ENCODE measurements around the gene B3GAT2.
"Not testable (repeated sequence)": the region's sequence is repeated elsewhere in the genome, so short reads cannot be mapped to it uniquely, and the experiment has no call there.

Gene B3GAT2

DNA sequence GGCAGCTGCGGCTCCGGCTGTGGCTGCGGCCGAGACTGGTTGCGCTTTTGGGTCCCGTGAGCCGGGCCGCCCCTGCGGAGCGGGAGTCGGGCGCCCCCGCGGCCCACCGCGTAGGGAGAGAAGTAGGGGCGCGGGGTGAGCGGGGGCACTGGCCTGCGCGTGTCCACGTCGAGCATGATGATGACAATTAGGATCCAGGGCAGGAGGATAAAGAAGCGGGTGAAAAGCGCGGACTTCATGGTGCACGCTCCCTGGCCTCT is 739 bp downstream of the B3GAT2 start:
- Histone ChIP-seq H3K27me3 (ENCODE audit: low read depth, low read length) (peaks cover 12% of the 10 kb centered on the region), H3K4me3 (ENCODE audit: low read depth in 1 of 2, low read length in 2 of 2) (peak overlapping the region; percentile 18 to 93), H3K4me1 (ENCODE audit: control insufficient read depth in 1 of 2, insufficient read depth in 2 of 2, low read length in 2 of 2) (peaks cover 0 to 21% of the 10 kb centered on the region in 2 donors), H3K9me3 (ENCODE audit: control insufficient read depth in 1 of 2, low read length in 2 of 2) (no peaks in the 10 kb centered on the region), H3K27ac (ENCODE audit: low read length) (no peak overlapping the region), H3K36me3 (ENCODE audit: control insufficient read depth in 1 of 2, insufficient read depth in 2 of 2, low read length in 2 of 2) (no peaks in the 10 kb centered on the region)

DNA sequence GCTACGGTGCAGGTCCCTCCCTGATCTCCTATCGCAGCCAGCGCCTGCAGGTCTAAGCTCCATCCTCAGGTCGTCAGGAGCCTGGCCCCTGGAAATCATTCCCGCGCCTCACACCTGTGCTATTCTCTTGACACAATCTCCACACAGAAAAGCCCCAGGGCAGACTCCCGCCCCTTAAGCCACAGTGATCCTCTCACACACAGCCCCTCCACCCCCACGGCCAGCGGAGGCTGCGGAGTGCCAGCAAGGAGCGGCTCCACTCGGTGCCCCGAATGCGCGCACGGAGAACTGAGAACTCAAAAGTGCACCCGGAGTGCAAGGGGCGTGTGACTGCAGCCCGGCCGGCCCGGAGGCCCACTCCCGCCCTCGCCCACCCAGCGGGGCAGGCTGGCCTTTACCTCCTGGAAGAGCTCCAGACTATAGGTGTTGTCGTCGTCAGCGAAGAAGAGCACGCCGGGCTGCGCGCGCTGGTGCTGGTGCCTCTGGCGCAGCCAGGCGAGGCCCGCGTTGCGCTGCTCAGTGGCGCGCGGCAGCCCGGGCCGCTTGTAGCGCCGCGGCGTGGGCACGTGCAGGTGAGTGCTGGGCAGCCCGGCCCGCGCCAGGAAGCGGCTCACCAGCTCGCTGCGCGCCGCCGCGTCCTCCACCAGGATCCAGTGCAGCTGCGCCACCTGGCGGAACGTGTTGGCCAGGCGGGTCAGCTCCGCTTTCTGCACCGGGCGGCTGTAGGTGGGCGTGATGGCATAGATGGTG is 1.2 kb downstream of the B3GAT2 start:
- no peaks in the 10 kb centered on the region for H3K9me3 ChIP-seq (ENCODE audit: control insufficient read depth in 1 of 2, low read length in 2 of 2)
- peaks cover 0 to 21% of the 10 kb centered on the region in 2 donors for H3K4me1 ChIP-seq (ENCODE audit: control insufficient read depth in 1 of 2, insufficient read depth in 2 of 2, low read length in 2 of 2)
- H3K4me3 ChIP-seq (ENCODE audit: low read depth in 1 of 2, low read length in 2 of 2), result peak overlapping the region; percentile 21 to 93
- H3K27ac ChIP-seq (ENCODE audit: low read length), result no peak overlapping the region
- no peaks in the 10 kb centered on the region for H3K36me3 ChIP-seq (ENCODE audit: control insufficient read depth in 1 of 2, insufficient read depth in 2 of 2, low read length in 2 of 2)
- peaks cover 12% of the 10 kb centered on the region for H3K27me3 ChIP-seq (ENCODE audit: low read depth, low read length)

DNA sequence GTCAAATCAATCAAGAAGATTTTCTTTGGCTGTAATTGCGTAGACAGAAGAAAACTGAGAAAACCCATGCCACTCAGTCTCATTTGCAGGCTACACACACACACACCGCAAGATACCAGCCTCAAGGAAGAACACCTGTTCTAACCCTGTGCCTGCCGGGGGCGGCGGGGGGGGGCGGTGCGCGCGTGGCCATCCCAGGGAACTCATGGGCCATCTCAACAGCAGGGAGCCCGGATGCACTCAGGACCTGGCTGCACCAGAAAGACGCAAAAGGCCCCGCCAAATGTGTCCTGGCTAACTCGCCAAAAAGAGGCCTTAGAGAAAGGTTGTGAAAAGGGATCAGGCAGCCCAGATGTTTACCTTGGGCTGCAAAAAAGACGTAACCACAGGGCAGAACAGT is 2.1 kb downstream of the B3GAT2 start:
- H3K9me3 ChIP-seq (ENCODE audit: control insufficient read depth in 1 of 2, low read length in 2 of 2), result no peaks in the 10 kb centered on the region
- H3K4me3 ChIP-seq (ENCODE audit: low read depth in 1 of 2, low read length in 2 of 2), result no peak overlapping the region
- peaks cover 12% of the 10 kb centered on the region for H3K27me3 ChIP-seq (ENCODE audit: low read depth, low read length)
- H3K27ac ChIP-seq (ENCODE audit: low read length), result no peak overlapping the region
- H3K36me3 ChIP-seq (ENCODE audit: control insufficient read depth in 1 of 2, insufficient read depth in 2 of 2, low read length in 2 of 2), result no peaks in the 10 kb centered on the region
- peaks cover 0 to 21% of the 10 kb centered on the region in 2 donors for H3K4me1 ChIP-seq (ENCODE audit: control insufficient read depth in 1 of 2, insufficient read depth in 2 of 2, low read length in 2 of 2)

DNA sequence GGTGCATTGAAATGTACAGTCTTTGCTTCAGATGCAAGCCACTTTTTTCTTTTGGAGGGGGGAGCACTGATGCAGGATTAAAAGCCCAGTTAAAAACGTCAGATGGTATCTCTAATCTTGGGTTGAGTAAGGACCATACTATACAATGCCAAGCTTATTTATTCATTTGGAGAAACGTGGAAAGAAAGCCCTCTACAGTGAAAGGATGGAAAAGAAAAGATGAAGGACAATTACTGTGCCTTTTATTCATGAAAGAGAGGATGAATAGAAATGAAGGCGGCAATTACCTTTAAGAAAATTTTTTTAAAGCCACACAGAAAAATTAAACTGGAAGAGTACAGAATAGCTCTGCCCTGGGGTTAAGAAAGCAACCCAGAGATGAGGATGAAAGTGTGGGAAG is 2.7 kb downstream of the B3GAT2 start:
- Histone ChIP-seq H3K4me1 (ENCODE audit: control insufficient read depth in 1 of 2, insufficient read depth in 2 of 2, low read length in 2 of 2) (peaks cover 0 to 21% of the 10 kb centered on the region in 2 donors), H3K36me3 (ENCODE audit: control insufficient read depth in 1 of 2, insufficient read depth in 2 of 2, low read length in 2 of 2) (no peaks in the 10 kb centered on the region), H3K9me3 (ENCODE audit: control insufficient read depth in 1 of 2, low read length in 2 of 2) (no peaks in the 10 kb centered on the region), H3K27me3 (ENCODE audit: low read depth, low read length) (peaks cover 12% of the 10 kb centered on the region), H3K4me3 (ENCODE audit: low read depth in 1 of 2, low read length in 2 of 2) (no peak overlapping the region), H3K27ac (ENCODE audit: low read length) (no peak overlapping the region)

DNA sequence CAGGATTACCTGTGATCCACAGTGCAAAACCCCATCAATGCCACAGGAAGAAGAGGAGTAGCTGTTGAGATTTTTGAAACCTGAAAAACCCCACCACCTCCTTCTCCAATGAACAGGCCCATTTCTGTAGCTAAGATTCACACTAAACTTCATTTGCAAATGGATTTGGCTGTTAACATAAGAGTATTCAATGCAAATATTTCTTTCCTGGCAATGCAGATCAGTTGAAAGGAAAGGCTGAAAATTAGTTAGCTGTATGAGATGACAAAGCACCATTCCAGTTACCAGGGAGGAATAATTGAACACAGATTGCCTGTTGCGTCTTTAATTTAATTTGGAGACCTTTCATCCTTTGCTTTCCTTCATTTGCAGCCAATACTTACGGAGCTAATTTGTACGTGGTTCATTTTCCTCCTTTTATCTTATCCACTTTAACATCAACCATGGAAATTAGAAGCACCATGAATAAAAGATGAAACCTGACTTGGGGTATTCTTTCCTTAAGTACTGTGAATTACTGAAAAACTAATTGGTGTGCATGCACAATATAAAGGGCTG is 4.2 kb downstream of the B3GAT2 start:
- H3K36me3 ChIP-seq (ENCODE audit: control insufficient read depth in 1 of 2, insufficient read depth in 2 of 2, low read length in 2 of 2), result no peaks in the 10 kb centered on the region
- H3K9me3 ChIP-seq (ENCODE audit: control insufficient read depth in 1 of 2, low read length in 2 of 2), result no peaks in the 10 kb centered on the region
- peaks cover 12% of the 10 kb centered on the region for H3K27me3 ChIP-seq (ENCODE audit: low read depth, low read length)
- no peak overlapping the region for H3K27ac ChIP-seq (ENCODE audit: low read length)
- peaks cover 0 to 21% of the 10 kb centered on the region in 2 donors for H3K4me1 ChIP-seq (ENCODE audit: control insufficient read depth in 1 of 2, insufficient read depth in 2 of 2, low read length in 2 of 2)
- no peak overlapping the region for H3K4me3 ChIP-seq (ENCODE audit: low read depth in 1 of 2, low read length in 2 of 2)

DNA sequence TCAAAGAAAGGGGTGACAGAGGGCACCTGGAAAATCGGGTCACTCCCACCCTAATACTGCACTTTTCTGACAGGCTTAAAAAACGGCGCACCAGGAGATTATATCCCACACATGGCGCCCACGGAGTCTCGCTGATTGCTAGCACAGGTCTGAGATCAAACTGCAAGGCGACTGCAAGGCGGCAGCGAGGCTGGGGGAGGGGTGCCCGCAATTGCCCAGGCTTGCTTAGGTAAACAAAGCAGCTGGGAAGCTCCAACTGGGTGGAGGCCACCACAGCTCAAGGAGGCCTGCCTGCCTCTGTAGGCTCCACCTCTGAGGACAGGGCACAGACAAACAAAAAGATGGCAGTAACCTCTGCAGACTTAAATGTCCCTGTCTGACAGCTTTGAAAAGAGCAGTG is 12.5 kb downstream of the B3GAT2 start:
- H3K4me1 ChIP-seq (ENCODE audit: control insufficient read depth in 1 of 2, insufficient read depth in 2 of 2, low read length in 2 of 2); H3K9me3 ChIP-seq (ENCODE audit: control insufficient read depth in 1 of 2, low read length in 2 of 2); H3K4me3 ChIP-seq (ENCODE audit: low read depth in 1 of 2, low read length in 2 of 2); H3K27ac ChIP-seq (ENCODE audit: low read length); H3K27me3 ChIP-seq (ENCODE audit: low read depth, low read length); H3K36me3 ChIP-seq (ENCODE audit: control insufficient read depth in 1 of 2, insufficient read depth in 2 of 2, low read length in 2 of 2): not testable (repeated sequence)

DNA sequence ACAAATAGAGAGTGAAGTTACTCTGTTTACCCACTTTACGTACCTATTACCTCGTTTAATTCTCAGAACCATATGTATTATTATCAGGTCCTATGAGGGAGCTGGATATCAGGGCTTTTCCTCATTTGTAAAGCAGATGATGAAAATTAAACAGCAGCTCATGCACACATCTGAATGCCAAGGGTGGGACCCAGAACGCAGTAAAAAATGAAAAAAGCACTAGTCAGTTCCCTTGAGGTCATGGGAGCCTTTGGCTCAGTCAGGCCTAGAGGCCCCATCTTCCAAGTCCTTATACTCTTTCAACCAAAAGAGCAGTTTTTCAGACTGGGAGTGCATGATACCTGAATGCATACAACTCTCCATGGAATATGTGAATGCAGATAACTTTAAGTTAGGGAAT is 23.0 kb downstream of the B3GAT2 start:
- Histone ChIP-seq H3K9me3 (ENCODE audit: control insufficient read depth in 1 of 2, low read length in 2 of 2) (no peaks in the 10 kb centered on the region), H3K4me1 (ENCODE audit: control insufficient read depth in 1 of 2, insufficient read depth in 2 of 2, low read length in 2 of 2) (no peaks in the 10 kb centered on the region), H3K27me3 (ENCODE audit: low read depth, low read length) (no peaks in the 10 kb centered on the region), H3K4me3 (ENCODE audit: low read depth in 1 of 2, low read length in 2 of 2) (no peak overlapping the region), H3K27ac (ENCODE audit: low read length) (no peak overlapping the region), H3K36me3 (ENCODE audit: control insufficient read depth in 1 of 2, insufficient read depth in 2 of 2, low read length in 2 of 2) (no peaks in the 10 kb centered on the region)

DNA sequence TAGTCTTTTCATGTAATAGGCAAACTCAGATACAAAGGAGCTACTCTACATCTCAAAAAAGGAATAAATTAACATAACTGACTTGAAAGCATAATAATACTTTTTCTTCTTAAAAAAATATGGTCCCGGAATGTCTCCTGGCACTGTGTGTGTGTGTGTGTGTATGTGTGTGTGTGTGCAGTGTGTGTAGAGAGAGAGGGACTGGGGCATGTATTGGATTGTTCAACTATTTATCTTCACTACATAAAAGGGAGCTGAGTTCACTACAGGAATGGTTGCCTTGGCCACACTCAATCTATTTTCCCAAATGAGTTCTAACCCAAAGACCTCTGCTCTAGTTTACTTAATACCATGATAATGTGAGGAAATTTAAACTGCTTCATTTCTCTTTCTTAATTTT is 51.1 kb downstream of the B3GAT2 start:
- no peak overlapping the region for H3K4me3 ChIP-seq (ENCODE audit: low read depth in 1 of 2, low read length in 2 of 2)
- H3K27ac ChIP-seq (ENCODE audit: low read length), result no peak overlapping the region
- H3K36me3 ChIP-seq (ENCODE audit: control insufficient read depth in 1 of 2, insufficient read depth in 2 of 2, low read length in 2 of 2), result no peaks in the 10 kb centered on the region
- no peaks in the 10 kb centered on the region for H3K27me3 ChIP-seq (ENCODE audit: low read depth, low read length)
- no peaks in the 10 kb centered on the region for H3K9me3 ChIP-seq (ENCODE audit: control insufficient read depth in 1 of 2, low read length in 2 of 2)
- H3K4me1 ChIP-seq (ENCODE audit: control insufficient read depth in 1 of 2, insufficient read depth in 2 of 2, low read length in 2 of 2), result no peaks in the 10 kb centered on the region

DNA sequence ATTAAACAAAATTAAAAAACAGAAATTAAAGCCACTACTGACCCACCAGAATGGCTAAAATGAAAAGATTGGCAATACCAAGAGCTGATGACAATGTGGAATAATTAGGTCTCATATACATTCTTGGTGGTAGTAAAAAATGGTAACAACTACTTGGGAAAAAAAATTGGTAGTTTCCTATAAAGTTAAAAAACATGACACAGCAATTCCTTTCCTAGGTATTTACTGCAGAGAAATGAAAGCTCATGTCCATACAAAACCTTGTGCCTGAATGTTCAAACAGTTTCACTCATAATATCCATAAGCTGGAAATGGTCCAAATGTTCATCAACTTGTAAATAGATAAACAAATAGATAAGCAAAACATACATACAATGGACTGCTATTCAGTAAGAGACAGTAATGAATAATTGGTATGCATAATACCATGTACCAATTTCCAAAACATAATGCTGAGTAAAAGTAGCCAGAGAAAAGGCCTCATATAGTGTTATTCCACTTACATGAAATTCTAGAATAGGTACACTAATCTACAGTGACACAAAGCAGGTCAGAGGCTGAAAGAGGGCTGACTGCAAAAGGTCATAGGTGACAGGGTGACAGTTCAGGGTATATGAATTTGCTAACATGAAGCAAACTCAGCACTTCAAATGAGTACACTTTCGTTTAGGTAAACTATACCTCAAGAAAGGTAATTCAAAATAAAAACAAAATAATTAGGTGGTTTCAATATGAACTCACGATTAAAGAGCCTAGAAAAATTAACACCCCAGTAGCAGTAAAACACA is 53.0 kb downstream of the B3GAT2 start:
- H3K9me3 ChIP-seq (ENCODE audit: control insufficient read depth in 1 of 2, low read length in 2 of 2), result no peaks in the 10 kb centered on the region
- H3K27me3 ChIP-seq (ENCODE audit: low read depth, low read length), result no peaks in the 10 kb centered on the region
- no peak overlapping the region for H3K4me3 ChIP-seq (ENCODE audit: low read depth in 1 of 2, low read length in 2 of 2)
- H3K4me1 ChIP-seq (ENCODE audit: control insufficient read depth in 1 of 2, insufficient read depth in 2 of 2, low read length in 2 of 2), result no peaks in the 10 kb centered on the region
- H3K27ac ChIP-seq (ENCODE audit: low read length), result no peak overlapping the region
- no peaks in the 10 kb centered on the region for H3K36me3 ChIP-seq (ENCODE audit: control insufficient read depth in 1 of 2, insufficient read depth in 2 of 2, low read length in 2 of 2)

DNA sequence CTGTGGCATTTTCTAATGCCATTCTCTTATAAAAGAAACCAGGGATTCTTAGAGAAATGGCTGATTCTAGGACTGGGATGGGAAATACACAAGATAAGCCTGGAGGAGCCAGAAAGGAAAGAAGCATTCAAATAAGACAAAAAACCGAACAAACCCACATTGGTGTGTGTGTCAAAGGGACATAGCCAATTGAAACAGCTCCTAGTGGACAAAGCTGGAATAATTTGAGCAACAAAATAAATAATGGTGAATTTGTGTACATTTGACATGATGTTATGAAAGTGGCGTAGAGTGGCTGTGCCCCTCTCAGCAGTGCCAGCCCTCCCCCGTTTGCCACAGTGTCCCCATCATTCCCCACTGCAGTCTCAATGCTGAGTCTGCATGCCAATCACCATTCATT is 55.5 kb downstream of the B3GAT2 start:
- no peaks in the 10 kb centered on the region for H3K36me3 ChIP-seq (ENCODE audit: control insufficient read depth in 1 of 2, insufficient read depth in 2 of 2, low read length in 2 of 2)
- H3K27ac ChIP-seq (ENCODE audit: low read length), result no peak overlapping the region
- no peak overlapping the region for H3K4me3 ChIP-seq (ENCODE audit: low read depth in 1 of 2, low read length in 2 of 2)
- H3K27me3 ChIP-seq (ENCODE audit: low read depth, low read length), result no peaks in the 10 kb centered on the region
- no peaks in the 10 kb centered on the region for H3K4me1 ChIP-seq (ENCODE audit: control insufficient read depth in 1 of 2, insufficient read depth in 2 of 2, low read length in 2 of 2)
- H3K9me3 ChIP-seq (ENCODE audit: control insufficient read depth in 1 of 2, low read length in 2 of 2), result no peaks in the 10 kb centered on the region

DNA sequence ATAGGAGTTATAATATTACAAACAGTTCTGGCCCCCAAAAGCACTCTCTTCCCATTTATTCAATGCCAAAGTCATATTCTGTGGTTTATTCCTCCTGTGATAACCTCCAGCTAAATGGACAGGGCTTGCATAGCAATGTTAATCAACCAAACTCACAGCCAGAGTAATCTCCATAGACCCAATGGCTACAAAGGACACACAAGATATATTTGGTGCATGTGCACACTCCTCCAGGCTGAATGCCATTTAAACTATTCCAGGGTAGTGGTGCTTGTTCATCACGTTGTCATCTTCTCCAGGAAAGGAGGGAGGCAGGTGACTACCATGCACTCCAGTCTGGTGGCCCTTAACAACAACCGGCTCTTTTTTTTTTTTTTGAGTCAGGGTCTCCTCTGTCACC is 56.8 kb downstream of the B3GAT2 start:
- H3K4me3 ChIP-seq (ENCODE audit: low read depth in 1 of 2, low read length in 2 of 2), result no peak overlapping the region
- H3K9me3 ChIP-seq (ENCODE audit: control insufficient read depth in 1 of 2, low read length in 2 of 2), result no peaks in the 10 kb centered on the region
- no peak overlapping the region for H3K27ac ChIP-seq (ENCODE audit: low read length)

More for the DNA sequence above, 56.8 kb downstream of the B3GAT2 start:
- no peaks in the 10 kb centered on the region for H3K4me1 ChIP-seq (ENCODE audit: control insufficient read depth in 1 of 2, insufficient read depth in 2 of 2, low read length in 2 of 2)
- no peaks in the 10 kb centered on the region for H3K36me3 ChIP-seq (ENCODE audit: control insufficient read depth in 1 of 2, insufficient read depth in 2 of 2, low read length in 2 of 2)
- H3K27me3 ChIP-seq (ENCODE audit: low read depth, low read length), result no peaks in the 10 kb centered on the region

Data from muscle layer of duodenum (tissue), 2 donors.